Glomerular visceral epithelial cell (primary cell): ENCODE measurements around the gene SPINT2.

Source experiments
- DNase-seq: peaks from one replicate; pipeline ENCODE4 v3.0.0-alpha.2; 2016; ENCODE audit errors: extremely low spot score

Gene SPINT2

DNA sequence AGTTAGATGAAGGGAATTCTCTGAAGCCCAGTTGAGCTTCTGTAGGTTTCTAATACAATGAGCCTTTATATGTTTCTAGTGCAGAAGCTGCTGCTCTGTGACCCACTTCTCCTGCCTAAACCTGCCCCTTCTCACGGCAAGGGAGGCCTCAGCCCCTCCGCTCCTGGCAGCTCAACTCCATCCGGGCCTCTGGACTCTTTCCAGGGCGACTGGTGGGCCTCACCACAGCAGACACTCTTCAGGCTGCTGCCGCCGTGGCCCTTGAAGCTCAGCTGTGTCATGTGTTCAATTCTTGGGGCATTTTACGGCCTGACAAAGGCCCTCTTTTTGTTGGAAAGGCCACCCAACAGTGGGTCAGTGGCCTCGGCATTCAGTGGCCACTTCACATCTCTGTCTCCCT, 29.7 kb downstream of the SPINT2 start:
- DNase-seq = no peak

DNA sequence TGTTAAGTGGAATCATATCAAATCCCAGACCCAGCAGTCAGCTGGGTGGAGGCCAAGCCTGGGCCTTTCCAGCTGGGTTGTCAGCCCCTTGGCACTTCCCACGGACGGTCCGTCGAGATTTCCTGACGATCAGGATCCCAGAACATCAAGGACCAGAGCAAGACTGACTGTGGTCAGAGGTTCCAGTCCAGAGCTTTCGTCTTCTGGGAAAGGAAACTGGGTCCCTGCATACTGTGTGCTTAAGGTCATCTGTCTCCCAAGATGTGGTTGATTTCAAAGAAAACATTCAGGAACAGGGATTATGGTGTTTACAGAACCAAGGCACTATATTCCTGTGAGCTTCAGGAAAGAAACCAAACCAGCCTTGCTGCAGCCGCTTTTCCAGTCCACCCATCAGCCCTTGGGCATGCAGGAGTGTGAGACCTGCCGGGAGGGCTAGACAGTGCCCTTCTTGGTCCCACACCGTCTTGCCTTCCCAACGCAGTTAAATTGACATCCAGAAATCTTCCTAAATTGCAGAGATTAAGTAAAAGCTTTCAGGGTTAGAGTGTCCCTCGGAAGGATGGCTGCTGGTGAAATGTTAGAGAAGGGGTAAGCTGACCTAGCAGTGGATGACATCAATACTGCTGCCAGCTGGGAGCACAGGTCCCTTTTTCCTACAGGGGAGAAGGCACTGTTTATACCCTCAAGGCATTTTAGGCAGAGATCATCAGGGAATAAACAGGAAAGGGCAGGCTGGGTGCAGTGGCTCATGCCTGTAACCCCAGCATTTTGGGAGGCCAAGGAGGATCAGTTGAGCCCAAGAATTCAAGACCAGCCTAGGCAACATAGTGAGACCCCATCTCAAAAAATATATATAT, 34.7 kb downstream of the SPINT2 start:
- peak; percentile 97 for DNase-seq

DNA sequence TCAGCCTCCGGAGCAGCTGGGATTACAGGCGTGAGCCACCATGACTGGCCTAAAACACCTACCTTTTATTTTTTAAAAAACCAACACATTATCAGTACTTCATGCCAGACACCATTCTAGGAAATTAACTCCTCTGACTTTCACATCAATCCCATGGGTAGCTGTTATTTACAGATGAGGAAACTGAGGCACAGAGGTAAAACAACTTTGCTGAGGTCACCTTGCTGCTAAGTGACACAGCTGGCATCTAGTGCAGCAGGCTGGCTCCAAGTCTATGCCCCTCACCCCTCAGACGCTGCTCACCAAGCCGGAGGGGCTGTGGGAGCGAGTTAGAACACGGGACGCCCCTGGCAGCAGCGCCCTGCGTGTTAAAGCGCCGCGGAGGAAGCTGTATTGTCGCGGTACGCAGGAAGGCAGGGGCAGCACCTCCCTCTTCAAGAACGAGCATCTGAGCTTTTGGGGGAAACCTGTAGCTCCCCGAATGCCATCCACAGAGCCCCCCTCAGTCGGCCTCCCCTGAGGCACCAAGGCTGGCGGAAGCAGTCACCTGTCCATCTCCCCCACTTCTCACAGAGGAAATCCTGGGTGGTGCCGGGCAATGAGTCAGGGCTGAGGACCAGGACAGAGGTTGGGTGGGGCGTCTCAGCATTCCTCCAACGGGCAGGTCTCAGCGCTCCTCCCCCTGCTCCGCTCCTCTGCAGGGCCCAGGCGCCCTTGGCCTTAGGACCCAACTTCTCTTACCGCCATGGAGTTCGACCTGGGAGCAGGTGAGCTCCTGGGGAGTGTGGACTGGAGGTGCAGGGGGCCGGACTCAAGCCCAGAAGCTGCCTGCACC, 39.4 kb downstream of the SPINT2 start, which contains the start of gene C19orf33:
Gene C19orf33, plus strand, starts transcription at position 735 of the 835 bp plus-strand sequence. Its CDS starts 11 bp downstream, at position 746.
- DNase-seq = peak; percentile 89

DNA sequence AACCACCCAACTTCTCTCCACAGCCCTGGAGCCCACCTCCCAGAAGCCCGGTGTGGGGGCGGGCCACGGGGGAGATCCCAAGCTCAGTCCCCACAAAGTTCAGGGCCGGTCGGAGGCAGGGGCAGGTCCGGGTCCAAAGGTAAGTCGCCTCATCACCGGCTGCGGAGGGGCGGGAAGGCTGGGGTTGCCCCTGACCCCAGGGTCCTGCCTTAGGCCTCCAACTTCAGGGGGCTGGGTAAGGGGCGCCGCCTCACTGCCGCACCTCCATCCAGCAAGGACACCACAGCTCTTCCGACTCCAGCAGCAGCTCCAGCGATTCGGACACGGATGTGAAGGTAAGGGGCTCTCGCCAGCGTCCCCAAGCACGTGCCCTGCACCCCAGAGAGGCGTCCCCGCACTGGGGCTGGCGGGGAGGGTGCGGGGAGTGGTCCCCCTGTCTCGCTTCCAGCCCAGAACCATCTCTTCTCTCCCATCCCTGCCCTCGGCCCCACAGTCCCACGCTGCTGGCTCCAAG, 40.0 kb downstream of the SPINT2 start:
- no peak for DNase-seq

DNA sequence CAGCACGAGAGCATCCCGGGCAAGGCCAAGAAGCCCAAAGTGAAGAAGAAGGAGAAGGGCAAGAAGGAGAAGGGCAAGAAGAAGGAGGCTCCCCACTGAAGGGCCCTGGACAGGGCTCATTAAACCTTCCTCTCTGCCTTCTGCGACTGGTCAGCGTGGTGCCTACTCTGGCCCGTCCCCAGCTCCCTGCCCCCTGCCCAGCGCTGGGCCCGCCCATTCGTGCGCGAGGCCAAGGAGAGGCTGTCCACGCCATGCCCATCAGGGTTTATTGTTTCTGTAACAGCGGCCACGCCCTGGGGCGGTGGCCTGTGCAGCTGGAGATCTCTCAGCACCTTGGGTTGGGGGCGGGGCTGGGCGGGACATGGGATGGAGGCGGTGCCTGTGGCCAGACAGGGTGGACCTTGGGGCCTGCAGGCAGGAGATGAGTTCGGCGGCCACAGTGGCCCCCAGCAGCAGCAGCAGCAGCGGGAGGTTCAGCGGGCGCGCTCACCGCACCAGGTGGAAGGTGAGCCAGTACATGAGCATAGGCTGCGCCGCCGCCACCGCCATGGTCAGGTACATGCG, 40.6 kb downstream of the SPINT2 start:
- DNase-seq = peak; percentile 98

DNA sequence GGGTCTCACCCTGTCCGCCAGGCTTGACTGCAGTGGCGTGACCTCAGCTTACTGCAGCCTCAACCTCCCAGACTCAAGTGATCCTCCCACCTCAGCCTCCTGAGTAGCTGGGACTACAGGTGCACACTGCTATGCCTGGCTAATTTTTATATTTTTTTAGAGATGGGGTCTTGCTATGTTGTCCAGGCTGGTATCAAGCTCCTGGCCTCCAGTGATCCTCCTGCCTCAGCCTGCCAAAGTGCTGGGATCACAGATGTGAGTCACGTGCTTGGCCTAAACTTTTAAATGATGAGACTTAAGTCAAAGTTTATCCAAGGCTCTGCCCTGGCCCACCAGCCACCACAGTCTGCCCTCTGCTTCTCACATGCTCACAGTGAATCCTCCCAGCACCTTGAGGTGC, 41.9 kb downstream of the SPINT2 start:
- no peak for DNase-seq

DNA sequence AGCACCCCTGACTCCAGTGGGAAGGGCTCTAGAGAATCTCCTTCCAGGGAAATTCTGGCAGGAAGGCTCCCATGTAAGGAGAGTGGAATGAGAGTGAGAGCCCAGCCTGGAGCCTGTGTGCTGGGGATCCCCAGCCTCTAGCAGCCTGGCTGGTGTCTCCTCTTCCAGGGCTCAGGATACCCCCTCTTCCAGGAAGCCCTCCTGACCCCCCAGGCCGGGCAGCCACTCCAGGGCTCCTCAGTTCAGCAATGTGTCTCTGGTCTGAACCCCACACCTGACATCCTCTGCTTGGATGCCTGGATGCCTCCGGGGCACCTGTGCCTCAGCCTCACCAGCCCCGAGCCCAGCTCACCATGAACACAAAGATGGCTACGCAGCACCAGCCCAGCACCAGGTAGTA, 42.7 kb downstream of the SPINT2 start:
- no peak for DNase-seq

DNA sequence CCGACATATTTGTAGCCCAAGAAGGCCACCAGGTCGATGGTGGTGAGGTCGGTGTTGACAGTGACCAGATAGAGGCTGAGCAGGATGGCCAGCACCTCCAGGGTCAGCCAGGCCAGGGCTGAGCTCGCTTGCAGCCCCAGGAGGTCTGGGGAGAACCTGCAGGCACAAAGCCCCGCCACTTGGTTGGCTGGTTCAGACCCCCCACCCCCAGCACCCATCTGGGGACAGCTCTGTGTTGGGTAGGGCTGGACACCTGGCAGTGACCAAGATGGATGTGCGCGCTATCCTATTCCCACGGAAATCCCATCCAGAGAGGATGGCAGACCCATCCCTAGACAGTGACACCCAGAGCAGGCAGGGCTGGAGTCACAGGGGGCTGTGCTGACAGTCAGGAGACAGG, 43.2 kb downstream of the SPINT2 start:
- DNase-seq = no peak

DNA sequence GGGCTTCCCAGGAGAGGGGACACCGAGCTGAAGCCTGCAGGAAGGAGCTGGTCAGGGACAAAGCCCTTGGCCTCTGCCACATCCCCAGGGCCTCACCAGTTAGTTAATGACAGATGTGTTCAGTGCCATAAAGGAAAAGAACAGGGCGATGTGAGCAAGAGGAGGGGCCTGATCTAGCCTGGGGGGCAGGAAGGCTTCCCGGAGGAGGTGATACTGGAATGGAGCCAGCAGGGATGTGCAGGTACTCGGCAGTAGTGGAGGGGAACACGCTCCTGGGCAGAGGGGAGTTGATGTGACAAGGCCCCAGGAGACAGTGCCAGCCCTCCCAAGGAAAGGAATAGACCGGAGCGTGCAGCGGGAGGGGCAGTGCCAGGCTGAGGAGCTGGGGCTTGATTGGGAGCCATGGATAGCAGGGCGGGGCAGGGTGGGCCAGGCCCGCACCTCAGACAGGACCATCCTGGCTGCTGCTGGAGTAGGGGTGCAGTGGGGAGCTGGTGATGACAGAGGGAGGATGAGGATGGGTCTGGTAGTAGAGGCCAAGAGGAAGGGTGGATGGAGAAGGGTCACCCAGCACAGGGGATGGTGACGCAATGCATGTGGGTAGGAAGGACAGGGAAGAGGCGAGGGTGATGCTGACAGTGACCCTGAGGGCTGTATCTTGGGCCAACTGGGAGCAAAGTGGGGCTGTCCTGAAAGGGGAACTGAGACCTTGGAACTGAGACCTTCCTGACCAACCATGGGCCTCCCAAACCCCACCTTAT, 43.8 kb downstream of the SPINT2 start:
- DNase-seq = no peak

DNA sequence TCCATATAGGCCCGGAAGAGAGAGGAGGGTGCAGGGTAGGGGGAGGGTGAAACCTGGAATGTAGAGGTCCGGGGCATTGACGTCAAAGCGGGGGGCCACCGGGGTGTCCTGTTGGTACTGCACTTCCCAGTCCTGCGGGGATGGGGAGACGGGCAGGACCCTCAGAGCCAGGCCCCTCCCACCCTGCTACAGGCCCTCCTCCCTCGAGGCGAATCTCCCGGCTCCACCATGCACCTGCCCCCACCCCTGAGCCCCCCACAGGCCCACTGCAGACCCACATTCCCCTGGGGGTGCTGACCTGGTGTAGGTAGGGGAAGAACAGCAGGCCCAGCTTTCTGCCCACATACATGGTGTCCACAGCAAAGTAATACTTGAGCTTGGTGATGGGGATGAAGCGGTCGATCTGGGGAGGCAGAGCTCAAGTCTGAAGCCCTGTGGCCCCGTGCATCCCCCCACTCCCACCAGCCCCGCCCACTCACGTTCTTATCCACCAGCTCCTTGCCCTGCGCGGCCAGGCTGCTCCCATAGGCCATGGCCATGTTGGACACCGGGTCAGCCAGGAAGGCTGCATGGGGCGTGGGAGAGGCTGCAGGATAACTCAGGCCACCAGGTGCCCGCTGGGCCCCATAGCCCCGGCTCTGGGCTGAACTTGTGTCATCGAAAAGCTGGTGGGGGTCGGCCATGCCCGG, 44.7 kb downstream of the SPINT2 start:
- no peak for DNase-seq

DNA sequence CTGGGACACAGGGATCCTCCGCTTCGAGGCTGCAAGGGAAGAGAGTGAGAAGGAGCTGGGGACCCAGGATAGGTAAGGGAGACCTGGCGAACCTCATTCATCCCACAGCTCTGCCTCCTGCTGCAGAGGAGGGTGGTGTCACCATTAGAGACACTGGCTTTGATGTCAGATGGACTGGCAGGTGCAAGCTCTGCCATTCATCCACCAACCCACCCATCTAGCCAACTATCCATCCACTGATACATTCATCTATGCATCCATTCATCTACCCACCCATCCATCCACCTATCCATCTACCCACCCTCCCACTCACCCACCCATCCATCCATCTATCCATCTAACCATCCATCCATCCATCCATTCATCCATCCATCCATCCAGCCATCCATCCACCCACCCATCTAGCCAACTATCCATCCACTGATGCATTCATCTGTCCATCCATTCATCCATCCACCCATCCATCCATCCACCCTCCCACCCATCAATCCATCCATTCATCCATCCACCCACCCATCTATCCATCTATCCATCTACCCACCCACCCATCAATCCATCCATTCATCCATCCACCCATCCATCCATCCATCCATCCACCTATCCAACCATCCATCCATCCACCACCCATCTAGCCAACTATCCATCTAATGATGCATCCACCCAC, 45.4 kb downstream of the SPINT2 start:
- DNase-seq = no peak

DNA sequence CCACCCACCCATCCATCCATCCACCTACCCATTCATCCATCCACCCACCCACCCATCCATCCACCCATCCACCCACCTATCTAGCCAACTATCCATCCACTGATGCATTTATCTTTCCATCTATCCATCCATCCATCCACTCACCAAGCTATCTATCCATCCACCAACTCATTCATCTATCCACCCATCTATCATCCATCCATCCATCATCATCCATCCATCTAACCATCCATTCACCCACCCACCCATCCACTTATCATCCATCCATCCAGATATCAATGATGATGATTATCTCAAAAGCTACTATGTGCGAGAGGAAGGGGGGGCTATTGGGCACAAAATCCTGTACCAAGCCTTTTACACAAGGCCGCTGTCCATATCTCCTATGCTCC, 45.9 kb downstream of the SPINT2 start:
- DNase-seq = no peak

DNA sequence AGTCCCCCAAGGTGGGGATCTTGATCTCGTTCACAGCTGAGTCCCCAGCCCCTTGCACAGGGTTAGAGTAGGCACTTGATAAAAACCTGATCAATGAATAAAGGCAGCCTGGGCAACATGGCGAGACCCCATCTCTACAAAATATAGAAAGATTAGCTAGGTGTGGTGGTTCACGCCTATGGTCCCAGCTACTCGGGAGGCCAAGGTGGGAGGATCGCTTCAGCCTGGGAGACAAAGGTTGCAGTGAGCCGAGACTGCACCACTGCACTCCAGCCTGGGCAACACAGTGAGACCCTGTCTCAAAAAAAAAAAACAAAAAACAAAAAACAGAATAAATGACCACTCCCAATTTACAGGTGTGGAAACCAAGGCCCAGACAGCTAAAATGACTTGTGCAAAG, 46.6 kb downstream of the SPINT2 start:
- DNase-seq = no peak

DNA sequence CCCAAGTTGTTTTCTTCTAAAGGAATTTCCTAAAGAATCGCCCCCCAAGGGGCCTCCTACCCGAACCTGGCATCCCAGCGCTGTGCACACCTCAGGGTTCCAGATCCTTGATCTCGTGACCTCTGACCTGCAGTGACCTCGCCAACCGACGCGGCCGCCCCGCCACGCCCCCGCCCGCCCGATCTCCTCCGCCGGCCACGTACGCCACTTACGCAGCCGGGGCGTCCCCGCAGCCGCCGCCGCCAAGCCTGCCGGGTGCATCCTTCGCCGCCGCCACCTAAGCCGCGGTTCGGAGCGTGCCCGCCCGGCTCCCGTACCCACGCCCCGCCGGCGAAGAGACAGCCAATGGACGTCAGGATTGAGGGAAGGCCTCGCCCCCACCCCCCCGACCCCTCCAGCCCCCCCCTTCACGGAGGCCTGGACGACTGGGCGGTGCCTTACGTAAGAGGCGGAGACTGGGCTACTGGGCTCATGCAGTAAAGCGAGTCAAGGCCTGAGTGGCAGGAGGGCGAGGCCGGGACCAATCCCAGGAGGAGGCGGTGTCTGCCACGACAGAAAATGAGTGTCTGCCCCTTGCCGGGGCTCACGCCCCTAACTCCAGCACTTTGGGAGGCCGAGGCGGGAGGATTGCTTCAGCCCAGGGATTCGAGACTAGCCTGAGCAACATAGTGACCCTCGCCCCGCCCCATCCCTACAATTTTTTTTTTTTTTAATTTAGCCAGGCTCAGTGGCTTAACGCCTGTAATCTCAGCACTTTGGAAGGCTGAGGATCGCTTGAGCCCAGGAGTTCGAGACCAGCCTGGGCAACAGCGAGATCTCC, 51.5 kb downstream of the SPINT2 start, which contains the start of gene YIF1B:
Gene YIF1B, minus strand, starts transcription at position 291 of the 820 bp plus-strand sequence. Its CDS starts 30 bp downstream, at position 261.
- peak; percentile 98 for DNase-seq

DNA sequence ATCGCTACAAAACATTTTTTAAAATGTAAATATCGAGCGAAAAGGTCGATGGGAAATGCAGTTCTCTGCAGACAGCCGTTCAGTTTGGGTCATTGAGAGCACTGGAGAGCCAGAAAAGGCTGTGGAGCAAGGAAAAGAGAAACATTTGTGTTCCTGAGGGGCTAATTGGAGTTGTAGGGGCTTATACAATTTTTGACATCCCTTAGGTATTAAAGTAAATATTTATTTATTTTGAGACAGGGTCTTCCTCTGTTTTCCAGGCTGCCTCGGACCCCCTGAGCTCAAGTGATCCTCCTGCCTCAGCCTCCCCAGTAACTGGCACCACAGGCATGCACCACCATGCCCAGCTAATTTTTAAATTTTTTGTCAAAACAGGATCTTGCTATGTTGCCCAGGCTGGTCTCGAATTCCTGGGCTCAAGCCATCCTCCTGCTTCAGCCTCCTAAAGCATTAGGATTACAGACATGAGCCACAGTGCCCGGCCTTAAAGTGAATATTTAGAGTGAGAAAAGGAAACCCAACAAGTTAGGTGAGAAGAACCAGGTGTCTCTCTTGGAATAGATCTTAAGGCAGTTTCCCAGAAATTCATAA, 52.2 kb downstream of the SPINT2 start:
- no peak for DNase-seq

DNA sequence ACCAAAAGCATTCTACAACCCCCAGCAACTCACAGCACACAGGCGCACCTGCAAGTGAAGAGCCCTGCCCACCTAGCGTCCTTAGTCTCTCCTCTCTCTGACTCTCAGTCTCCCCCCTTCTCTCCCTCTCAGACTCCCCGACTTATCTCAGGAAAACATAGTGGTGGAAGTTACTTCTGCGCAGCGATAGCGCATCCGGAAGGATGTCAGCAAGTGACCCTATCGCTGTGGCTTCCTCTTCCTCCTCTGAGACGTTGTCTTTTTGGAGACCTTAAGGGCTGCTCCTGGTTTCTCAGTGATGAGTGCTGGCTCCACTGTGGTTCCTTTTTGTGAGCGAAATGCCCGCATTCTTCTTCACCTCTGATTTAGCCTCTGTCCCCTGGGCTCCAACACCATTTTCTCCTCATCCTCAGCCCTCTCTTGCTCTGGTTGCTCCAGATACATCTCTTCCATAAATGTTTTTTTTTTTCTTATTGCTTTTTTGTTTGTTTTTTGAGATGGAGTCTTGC, 52.8 kb downstream of the SPINT2 start:
- DNase-seq = no peak

DNA sequence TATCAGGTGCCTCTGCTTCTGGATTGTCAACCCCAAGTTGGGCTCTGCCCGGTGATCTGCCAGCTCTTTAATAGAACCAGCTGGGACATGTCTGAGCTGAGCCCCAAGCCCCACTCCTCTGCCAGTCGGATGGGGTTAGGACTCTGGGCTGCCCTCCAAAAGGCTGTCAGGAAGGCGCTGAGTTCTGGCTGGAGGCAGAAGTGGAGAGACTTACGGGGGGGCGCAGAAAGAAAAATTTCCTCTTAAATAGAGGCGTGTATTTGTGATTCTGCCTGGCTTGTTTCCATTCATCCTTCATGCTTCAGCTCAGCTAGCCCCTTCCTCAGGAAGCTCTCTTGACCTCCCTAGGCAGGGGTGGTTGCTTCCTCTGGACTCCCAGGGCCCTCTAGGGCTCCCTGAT, 54.3 kb downstream of the SPINT2 start:
- DNase-seq = no peak

DNA sequence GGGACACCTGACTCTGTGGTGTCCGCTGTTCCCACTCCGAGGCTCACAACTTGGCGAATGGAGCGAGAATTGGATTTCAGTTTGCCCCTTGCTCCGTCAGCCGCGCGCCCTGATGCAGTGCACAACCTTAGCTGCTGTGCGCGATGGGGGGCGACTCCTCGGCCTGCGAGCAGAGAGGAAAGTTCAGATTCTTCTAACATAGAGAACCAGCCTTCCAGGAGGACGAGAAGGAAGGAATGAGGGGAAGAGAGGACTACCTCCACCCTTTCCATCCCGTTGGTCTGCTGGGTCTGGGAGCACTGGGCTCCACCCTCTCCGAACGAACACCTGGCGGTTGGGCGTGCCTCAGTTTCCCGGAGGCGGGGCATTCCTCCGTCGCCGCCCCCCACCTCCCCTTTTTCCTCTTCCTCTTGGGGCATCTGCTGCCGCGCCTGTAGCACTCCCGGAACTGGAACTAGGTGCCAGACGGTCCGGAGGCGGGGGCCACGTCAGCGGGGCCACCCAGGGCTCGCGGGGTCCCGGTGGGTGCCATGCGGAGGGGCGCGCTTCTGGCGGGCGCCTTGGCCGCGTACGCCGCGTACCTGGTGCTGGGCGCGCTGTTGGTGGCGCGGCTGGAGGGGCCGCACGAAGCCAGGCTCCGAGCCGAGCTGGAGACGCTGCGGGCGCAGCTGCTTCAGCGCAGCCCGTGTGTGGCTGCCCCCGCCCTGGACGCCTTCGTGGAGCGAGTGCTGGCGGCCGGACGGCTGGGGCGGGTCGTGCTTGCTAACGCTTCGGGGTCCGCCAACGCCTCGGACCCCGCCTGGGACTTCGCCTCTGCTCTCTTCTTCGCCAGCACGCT, 55.3 kb downstream of the SPINT2 start, which contains the start of gene KCNK6:
Gene KCNK6, plus strand, starts transcription at position 425 of the 838 bp plus-strand sequence. Its CDS starts 106 bp downstream, at position 531.
- DNase-seq = peak; percentile 34
